HG03175 (cell line): Measurements from ENCODE around the gene MLXIP.

ENCODE experiments used
- ATAC-seq: cut with Tn5 transposase; IDR thresholded peaks from one replicate; pipeline ENCODE4 v1.9.1; 2021; ENCODE audit warnings: mild to moderate bottlenecking, moderate library complexity; ENCODE audit not compliant: unreplicated experiment

MLXIP gene

GRCh38 chr12:122124370-122124769 lies 45.8 kb downstream of the MLXIP start:
- no peak for ATAC-seq

GRCh38 chr12:122125452-122126341 lies 47.1 kb downstream of the MLXIP start:
- no peak for ATAC-seq

- ATAC-seq, result no peak
Observed at GRCh38 chr12:122126342-122126635, 47.7 kb downstream of the MLXIP start.

- ATAC-seq, result no peak
Observed at GRCh38 chr12:122126713-122127597, 48.4 kb downstream of the MLXIP start.

GRCh38 chr12:122127839-122128238 lies 49.3 kb downstream of the MLXIP start:
- no peak for ATAC-seq

- ATAC-seq, result no peak
Observed at GRCh38 chr12:122128481-122128880, 49.9 kb downstream of the MLXIP start.

GRCh38 chr12:122129131-122129530 lies 50.6 kb downstream of the MLXIP start:
- no peak for ATAC-seq

GRCh38 chr12:122130150-122130549 lies 51.6 kb downstream of the MLXIP start:
- ATAC-seq, result no peak

GRCh38 chr12:122133192-122133950 lies 54.8 kb downstream of the MLXIP start:
- ATAC-seq, result no peak

- ATAC-seq, result no peak
Observed at GRCh38 chr12:122135437-122136031, 57.0 kb downstream of the MLXIP start.

- ATAC-seq, result no peak
Observed at GRCh38 chr12:122137229-122137628, 58.7 kb downstream of the MLXIP start.

GRCh38 chr12:122137681-122138080 lies 59.1 kb downstream of the MLXIP start:
- ATAC-seq, result no peak

- ATAC-seq, result no peak
Observed at GRCh38 chr12:122138181-122138580, 59.6 kb downstream of the MLXIP start.

GRCh38 chr12:122138616-122139015 lies 60.1 kb downstream of the MLXIP start:
- ATAC-seq, result no peak

GRCh38 chr12:122139266-122139665 lies 60.7 kb downstream of the MLXIP start:
- no peak for ATAC-seq

- no peak for ATAC-seq
Observed at GRCh38 chr12:122139941-122140340, 61.4 kb downstream of the MLXIP start.

- no peak for ATAC-seq
Observed at GRCh38 chr12:122140467-122141257, 62.1 kb downstream of the MLXIP start.

GRCh38 chr12:122141911-122142725 lies 63.6 kb downstream of the MLXIP start:
- ATAC-seq, result no peak

GRCh38 chr12:122142857-122143256 lies 64.3 kb downstream of the MLXIP start:
- no peak for ATAC-seq
